ENCODE results near the gene PTER. TPM values are rescaled to one million over a fixed set of nuclear protein-coding genes. Genes with fewer than 3 reads are reported as not detected.

Gene PTER
- total and polyA plus RNA-seq, 11 donors, result 3.4 to 19.3 (median 12.9) TPM

DNA sequence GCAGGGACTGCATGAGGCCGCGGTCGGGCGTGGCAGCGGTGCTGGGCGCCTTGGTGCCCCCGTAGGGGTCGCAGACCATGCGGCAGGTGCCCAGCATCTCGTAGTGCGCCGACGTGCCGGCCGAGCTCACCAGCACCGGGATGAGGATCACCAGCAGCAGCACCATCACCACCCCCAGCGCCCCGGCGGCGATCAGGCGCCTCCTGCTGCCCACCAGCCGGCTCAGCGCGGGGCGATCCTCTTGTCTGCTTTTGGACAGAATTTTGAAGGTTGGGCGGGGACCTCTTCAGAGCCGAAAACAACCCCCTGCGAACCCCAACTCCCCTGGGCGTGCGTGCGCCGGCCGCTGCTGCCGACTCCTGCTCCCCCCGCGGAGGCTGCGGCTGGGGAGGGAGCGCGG, 84.1 kb downstream of the PTER start:
- H3K27me3 ChIP-seq, result peaks cover 12 to 48% (median 25%) of the 10 kb centered on the region in 9 donors

GRCh38 chr10:16521311-16522016, 84.7 kb downstream of the PTER start, which contains the start of gene C1QL3:
Gene C1QL3, minus strand, starts transcription at chr10:16521879. Its CDS starts 814 bp downstream, at chr10:16521065.
- H3K27me3 ChIP-seq, result peaks cover 12 to 48% (median 25%) of the 10 kb centered on the region in 9 donors
- H3K4me3 ChIP-seq, result peak within 1 kb of the TSS; percentile 23 to 61 (median 51)
- peak in 2 of 4 donors; percentile 37 to 47 for ATAC-seq
- no peak within 1 kb of the TSS for H3K27ac ChIP-seq
- H3K9me3 ChIP-seq, result no peaks in the 10 kb centered on the region
- no peaks in the 10 kb centered on the region for H3K36me3 ChIP-seq
- intact Hi-C loops (cut with DNase I), result no loop called here
- H3K4me1 ChIP-seq, result peaks cover 0 to 28% (median 10%) of the 10 kb centered on the region in 12 donors
- TF ChIP-seq, protein P1, sequence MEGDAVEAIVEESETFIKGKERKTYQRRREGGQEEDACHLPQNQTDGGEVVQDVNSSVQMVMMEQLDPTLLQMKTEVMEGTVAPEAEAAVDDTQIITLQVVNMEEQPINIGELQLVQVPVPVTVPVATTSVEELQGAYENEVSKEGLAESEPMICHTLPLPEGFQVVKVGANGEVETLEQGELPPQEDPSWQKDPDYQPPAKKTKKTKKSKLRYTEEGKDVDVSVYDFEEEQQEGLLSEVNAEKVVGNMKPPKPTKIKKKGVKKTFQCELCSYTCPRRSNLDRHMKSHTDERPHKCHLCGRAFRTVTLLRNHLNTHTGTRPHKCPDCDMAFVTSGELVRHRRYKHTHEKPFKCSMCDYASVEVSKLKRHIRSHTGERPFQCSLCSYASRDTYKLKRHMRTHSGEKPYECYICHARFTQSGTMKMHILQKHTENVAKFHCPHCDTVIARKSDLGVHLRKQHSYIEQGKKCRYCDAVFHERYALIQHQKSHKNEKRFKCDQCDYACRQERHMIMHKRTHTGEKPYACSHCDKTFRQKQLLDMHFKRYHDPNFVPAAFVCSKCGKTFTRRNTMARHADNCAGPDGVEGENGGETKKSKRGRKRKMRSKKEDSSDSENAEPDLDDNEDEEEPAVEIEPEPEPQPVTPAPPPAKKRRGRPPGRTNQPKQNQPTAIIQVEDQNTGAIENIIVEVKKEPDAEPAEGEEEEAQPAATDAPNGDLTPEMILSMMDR (IDR thresholded peaks at IDR 0.05), result no peak
- no peak for TF ChIP-seq POLR2A (IDR thresholded peaks at IDR 0.05)
- DNase-seq, result no peak
- 2 to 3% (median 2%) methylated on average over 55 to 68 of the region's 68 CpGs for WGBS, 4 donors

More for the DNA sequence above, 84.1 kb downstream of the PTER start:
- H3K27ac ChIP-seq, result no peak overlapping the region
- TF ChIP-seq, protein P1 (IDR thresholded peaks at IDR 0.05), result peak in 4 of 12 donors; percentile 14 to 33 (median 28)
- no peak for TF ChIP-seq POLR2A (IDR thresholded peaks at IDR 0.05)
- DNase-seq (peak in 1 of 5 donors; percentile 31), ATAC-seq (peak in 2 of 4 donors; percentile 24 to 58)
- intact Hi-C loops (cut with DNase I), result no loop called here
- 0 to 2% (median 1%) methylated on average over 12 to 39 of the region's 39 CpGs for WGBS, 4 donors
- no peaks in the 10 kb centered on the region for H3K36me3 ChIP-seq
- H3K9me3 ChIP-seq, result no peaks in the 10 kb centered on the region
- H3K4me1 ChIP-seq, result peaks cover 0 to 28% (median 10%) of the 10 kb centered on the region in 12 donors
- H3K4me3 ChIP-seq, result peak overlapping the region; percentile 23 to 61 (median 51)

GRCh38 chr10:16527452-16527851, 90.6 kb downstream of the PTER start:
- H3K36me3 ChIP-seq, result no peaks in the 10 kb centered on the region

DNA sequence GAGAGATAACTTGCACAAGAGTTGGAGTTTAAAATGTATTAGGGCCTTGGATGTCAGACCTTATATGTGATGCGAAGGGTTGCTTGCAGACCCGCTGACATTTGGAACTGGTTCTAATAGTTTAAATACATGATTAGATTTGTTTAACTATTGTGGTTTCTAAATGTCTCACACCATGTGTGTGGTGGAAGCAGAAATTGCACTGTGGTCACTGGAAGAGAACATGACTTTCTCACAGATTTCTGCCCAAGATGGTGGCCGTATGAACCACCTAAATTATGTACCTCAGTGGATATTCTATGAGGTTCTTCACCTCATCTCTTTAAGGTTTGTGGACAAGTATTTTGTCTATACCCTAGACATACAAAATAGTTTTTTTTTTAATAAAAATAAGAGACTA, 93.0 kb downstream of the PTER start:
- intact Hi-C loops (cut with DNase I), result no loop called here
- no peaks in the 10 kb centered on the region for H3K36me3 ChIP-seq
- 74 to 86% (median 78%) methylated on average over 3 of the region's 3 CpGs for WGBS, 4 donors
- peaks cover 0 to 9% (median 0%) of the 10 kb centered on the region in 9 donors for H3K27me3 ChIP-seq
- DNase-seq, result no peak
- H3K9me3 ChIP-seq, result no peaks in the 10 kb centered on the region
- no peak for ATAC-seq
- TF ChIP-seq POLR2A (IDR thresholded peaks at IDR 0.05), result no peak
- H3K4me3 ChIP-seq, result no peak overlapping the region
- H3K27ac ChIP-seq, result no peak overlapping the region
- no peaks in the 10 kb centered on the region for H3K4me1 ChIP-seq

More at GRCh38 chr10:16527452-16527851, 90.6 kb downstream of the PTER start:
- 54 to 72% (median 60%) methylated on average over 4 of the region's 4 CpGs for WGBS, 4 donors
- DNase-seq (no peak), ATAC-seq (no peak)
- no peak for TF ChIP-seq POLR2A (IDR thresholded peaks at IDR 0.05)
- TF ChIP-seq, protein P1 (IDR thresholded peaks at IDR 0.05), result no peak
- Histone ChIP-seq H3K4me1 (no peaks in the 10 kb centered on the region), H3K27me3 (peaks cover 0 to 18% (median under 1%) of the 10 kb centered on the region in 9 donors), H3K27ac (no peak overlapping the region), H3K4me3 (no peak overlapping the region), H3K9me3 (no peaks in the 10 kb centered on the region)
- intact Hi-C loops (cut with DNase I), result no loop called here
